Activated naive CD8-positive, alpha-beta T cell treated with anti-CD3 and anti-CD28 coated beads, Interleukin-2, amount 50 U/mL, for 24 hours (primary cell): ENCODE measurements around the gene LRIG1.

Experiments
- ATAC-seq: fragments of 150-1000 bp; cut with Tn5 transposase; one replicate; pipeline ENCODE4 v1.10.0; 2021
- DNase-seq: peaks from one replicate; pipeline ENCODE4 v3.0.0; 2021
- H3K27ac Mint-ChIP-seq: one replicate; pipeline ENCODE4 v1.8.0; 2021; ENCODE audit warnings: mild to moderate bottlenecking, mixed read lengths
- H3K27me3 Mint-ChIP-seq: one replicate; pipeline ENCODE4 v1.8.0; 2021; ENCODE audit warnings: mixed read lengths
- H3K36me3 Mint-ChIP-seq: one replicate; pipeline ENCODE4 v1.8.0; 2021; ENCODE audit warnings: low read depth, mixed read lengths
- H3K4me1 Mint-ChIP-seq: one replicate; pipeline ENCODE4 v1.8.0; 2021; ENCODE audit warnings: mixed read lengths
- H3K4me3 Mint-ChIP-seq: one replicate; pipeline ENCODE4 v1.8.0; 2021; ENCODE audit warnings: mild to moderate bottlenecking, moderate library complexity, mixed read lengths
- H3K9me3 Mint-ChIP-seq: one replicate; pipeline ENCODE4 v1.8.0; 2021; ENCODE audit warnings: mixed read lengths

The LRIG1 gene

GRCh38 chr3:66520724-66521123 is 19.9 kb upstream of the LRIG1 start:
- no peak overlapping the region for H3K27ac Mint-ChIP-seq
- H3K27me3 Mint-ChIP-seq: peaks cover 12% of the 10 kb centered on the region
- H3K36me3 Mint-ChIP-seq: no peaks in the 10 kb centered on the region
- H3K4me1 Mint-ChIP-seq: peaks cover 4% of the 10 kb centered on the region
- H3K4me3 Mint-ChIP-seq: no peak overlapping the region
- no peaks in the 10 kb centered on the region for H3K9me3 Mint-ChIP-seq
- DNase-seq: no peak
- ATAC-seq: no peak

GRCh38 chr3:66518644-66519043 is 17.8 kb upstream of the LRIG1 start:
- Mint-ChIP-seq H3K4me3 (no peak overlapping the region), H3K4me1 (no peaks in the 10 kb centered on the region), H3K36me3 (no peaks in the 10 kb centered on the region), H3K27me3 (peaks cover 4% of the 10 kb centered on the region), H3K9me3 (no peaks in the 10 kb centered on the region), H3K27ac (no peak overlapping the region)
- ATAC-seq (no peak), DNase-seq (no peak)

- no peak overlapping the region for H3K4me3 Mint-ChIP-seq
Observed at GRCh38 chr3:66518126-66518525, 17.3 kb upstream of the LRIG1 start.

GRCh38 chr3:66517241-66517640 is 16.4 kb upstream of the LRIG1 start:
- Mint-ChIP-seq H3K4me3 (no peak overlapping the region), H3K27me3 (peaks cover 9% of the 10 kb centered on the region), H3K27ac (no peak overlapping the region), H3K9me3 (no peaks in the 10 kb centered on the region), H3K36me3 (no peaks in the 10 kb centered on the region), H3K4me1 (no peaks in the 10 kb centered on the region)
- DNase-seq: no peak
- no peak for ATAC-seq

More at GRCh38 chr3:66518126-66518525, 17.3 kb upstream of the LRIG1 start:
- no peak for ATAC-seq
- peaks cover 5% of the 10 kb centered on the region for H3K27me3 Mint-ChIP-seq
- H3K9me3 Mint-ChIP-seq: no peaks in the 10 kb centered on the region
- no peaks in the 10 kb centered on the region for H3K36me3 Mint-ChIP-seq
- no peak for DNase-seq
- H3K4me1 Mint-ChIP-seq: no peaks in the 10 kb centered on the region
- H3K27ac Mint-ChIP-seq: no peak overlapping the region

DNA sequence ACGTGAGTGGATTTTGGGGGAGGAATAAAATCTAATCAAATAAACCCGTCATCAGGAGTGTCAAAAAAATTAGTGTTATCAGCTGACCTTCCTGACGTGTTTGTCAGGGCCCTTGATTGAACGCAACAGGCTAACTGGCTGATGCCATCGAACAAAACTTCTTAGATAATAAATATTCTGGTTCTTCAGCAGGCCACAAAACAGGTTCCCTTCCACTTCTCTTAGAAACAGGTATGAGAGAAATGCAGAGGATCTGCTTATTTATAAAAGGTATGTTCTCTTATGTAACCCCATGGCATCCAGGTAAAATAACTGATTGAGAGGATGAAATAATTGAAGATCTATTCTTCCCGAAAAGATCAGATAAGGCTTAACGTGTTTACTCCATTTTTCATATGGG is 7.6 kb upstream of the LRIG1 start:
- H3K27me3 Mint-ChIP-seq: peaks cover 15% of the 10 kb centered on the region
- H3K9me3 Mint-ChIP-seq: no peaks in the 10 kb centered on the region
- H3K36me3 Mint-ChIP-seq: no peaks in the 10 kb centered on the region
- no peak overlapping the region for H3K4me3 Mint-ChIP-seq
- DNase-seq (no peak), ATAC-seq (no peak)
- H3K4me1 Mint-ChIP-seq: no peaks in the 10 kb centered on the region
- H3K27ac Mint-ChIP-seq: no peak overlapping the region

DNA sequence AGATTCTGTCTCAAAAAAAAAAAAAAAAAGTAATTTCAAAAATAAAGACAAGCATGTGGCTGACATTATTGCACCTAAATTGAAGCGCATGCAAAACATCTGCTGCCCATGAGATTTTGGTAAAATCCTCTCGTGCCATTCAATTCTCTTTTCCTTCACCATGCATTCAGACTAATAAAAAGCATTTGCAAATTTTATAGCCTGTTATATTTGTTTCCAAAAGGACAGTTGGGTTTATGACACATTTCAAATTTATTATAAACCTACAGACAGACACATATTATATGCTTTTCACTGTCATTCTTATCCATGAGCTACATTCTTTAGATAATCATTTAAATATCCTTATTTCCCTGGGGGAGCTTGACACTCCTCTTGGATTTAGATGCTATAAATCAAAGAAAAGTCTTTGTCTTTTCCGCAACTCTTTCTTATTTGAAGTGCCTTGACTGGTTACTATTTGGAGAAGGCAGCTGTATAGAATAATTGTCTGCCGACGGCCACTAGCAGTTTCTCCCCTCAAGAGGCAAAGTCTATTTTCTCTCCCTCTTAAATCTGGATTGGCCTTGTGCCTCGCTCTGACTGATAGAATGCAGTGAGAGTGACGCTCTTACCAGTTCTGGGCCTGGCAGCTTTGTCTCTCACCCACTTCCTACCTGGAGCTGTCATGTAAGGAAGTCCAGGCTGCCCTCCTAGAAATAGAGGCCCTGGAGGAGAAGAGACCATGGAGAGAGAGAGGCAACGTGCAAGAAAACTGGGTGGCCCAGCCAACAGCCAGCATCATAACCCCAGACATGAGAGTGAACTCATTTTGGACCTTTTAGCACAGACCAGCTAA is 6.8 kb upstream of the LRIG1 start:
- no peak for ATAC-seq
- no peak overlapping the region for H3K4me3 Mint-ChIP-seq

GRCh38 chr3:66506154-66506553 is 5.3 kb upstream of the LRIG1 start:
- Mint-ChIP-seq H3K27ac (no peak overlapping the region), H3K27me3 (peaks cover 21% of the 10 kb centered on the region), H3K4me1 (peaks cover 10% of the 10 kb centered on the region), H3K4me3 (no peak overlapping the region), H3K36me3 (no peaks in the 10 kb centered on the region), H3K9me3 (no peaks in the 10 kb centered on the region)
- ATAC-seq: no peak
- no peak for DNase-seq

More for the DNA sequence above, 6.8 kb upstream of the LRIG1 start:
- no peaks in the 10 kb centered on the region for H3K9me3 Mint-ChIP-seq
- no peak for DNase-seq
- H3K36me3 Mint-ChIP-seq: no peaks in the 10 kb centered on the region
- H3K4me1 Mint-ChIP-seq: peaks cover 1% of the 10 kb centered on the region
- peaks cover 14% of the 10 kb centered on the region for H3K27me3 Mint-ChIP-seq
- no peak overlapping the region for H3K27ac Mint-ChIP-seq

GRCh38 chr3:66504850-66505641 is 4.2 kb upstream of the LRIG1 start:
- Mint-ChIP-seq H3K4me1 (peaks cover 11% of the 10 kb centered on the region), H3K27me3 (peaks cover 18% of the 10 kb centered on the region), H3K36me3 (no peaks in the 10 kb centered on the region), H3K9me3 (no peaks in the 10 kb centered on the region), H3K27ac (no peak overlapping the region), H3K4me3 (no peak overlapping the region)
- ATAC-seq (no peak), DNase-seq (no peak)

- ATAC-seq (no peak), DNase-seq (no peak)
- Mint-ChIP-seq H3K4me1 (peaks cover 31% of the 10 kb centered on the region), H3K9me3 (no peaks in the 10 kb centered on the region), H3K27me3 (peaks cover 35% of the 10 kb centered on the region), H3K4me3 (no peak overlapping the region), H3K27ac (no peak overlapping the region), H3K36me3 (peaks cover 1% of the 10 kb centered on the region)
Observed at GRCh38 chr3:66502981-66503380, 2.2 kb upstream of the LRIG1 start.

GRCh38 chr3:66502245-66502874 is 1.5 kb upstream of the LRIG1 start:
- H3K36me3 Mint-ChIP-seq: peaks cover 1% of the 10 kb centered on the region
- H3K9me3 Mint-ChIP-seq: no peaks in the 10 kb centered on the region
- H3K27ac Mint-ChIP-seq: no peak overlapping the region
- H3K4me1 Mint-ChIP-seq: peaks cover 36% of the 10 kb centered on the region
- DNase-seq: no peak
- peaks cover 37% of the 10 kb centered on the region for H3K27me3 Mint-ChIP-seq
- no peak for ATAC-seq
- no peak overlapping the region for H3K4me3 Mint-ChIP-seq

DNA sequence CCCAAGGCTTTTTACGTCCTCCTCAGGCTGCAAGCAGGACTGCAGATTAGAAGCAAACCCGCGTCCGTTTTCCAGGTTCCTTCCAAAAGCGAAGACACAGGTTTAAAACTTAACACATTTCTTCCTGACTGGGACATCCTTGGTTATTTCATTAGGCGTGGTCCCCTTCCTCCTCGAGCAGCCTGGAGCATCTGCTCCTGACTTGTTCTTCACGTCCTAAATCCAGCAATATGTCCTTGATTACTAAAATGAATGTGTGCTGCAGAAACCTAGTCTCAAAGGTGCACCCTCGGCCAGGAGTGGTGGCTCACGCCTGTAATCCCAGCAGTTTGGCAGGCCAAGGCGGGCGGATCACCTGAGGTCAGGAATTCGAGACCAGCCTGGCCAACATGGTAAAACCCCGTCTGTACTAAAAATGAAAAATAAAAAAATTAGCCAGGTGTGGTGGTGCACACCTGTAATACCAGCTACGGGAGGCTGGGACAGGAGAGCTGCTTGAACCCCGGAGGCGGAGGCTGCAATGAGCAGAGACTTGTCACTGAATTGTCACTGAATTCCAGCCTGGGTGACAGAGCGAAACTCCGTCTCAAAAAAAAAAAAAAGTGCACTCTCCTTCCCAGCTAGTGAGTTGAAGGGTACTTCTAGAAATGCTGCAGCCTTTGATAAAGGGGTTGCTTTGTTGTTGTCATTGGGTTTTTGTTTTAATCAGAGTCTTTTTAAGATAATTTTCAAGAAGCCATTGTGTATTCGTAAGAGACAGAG is 842 bp upstream of the LRIG1 start:
- peak overlapping the region; percentile 82 for H3K4me3 Mint-ChIP-seq
- H3K36me3 Mint-ChIP-seq: peaks cover 1% of the 10 kb centered on the region
- H3K4me1 Mint-ChIP-seq: peaks cover 43% of the 10 kb centered on the region
- no peak for ATAC-seq
- peaks cover 37% of the 10 kb centered on the region for H3K27me3 Mint-ChIP-seq
- peak overlapping the region; percentile 69 for H3K27ac Mint-ChIP-seq
- DNase-seq: no peak
- H3K9me3 Mint-ChIP-seq: no peaks in the 10 kb centered on the region

DNA sequence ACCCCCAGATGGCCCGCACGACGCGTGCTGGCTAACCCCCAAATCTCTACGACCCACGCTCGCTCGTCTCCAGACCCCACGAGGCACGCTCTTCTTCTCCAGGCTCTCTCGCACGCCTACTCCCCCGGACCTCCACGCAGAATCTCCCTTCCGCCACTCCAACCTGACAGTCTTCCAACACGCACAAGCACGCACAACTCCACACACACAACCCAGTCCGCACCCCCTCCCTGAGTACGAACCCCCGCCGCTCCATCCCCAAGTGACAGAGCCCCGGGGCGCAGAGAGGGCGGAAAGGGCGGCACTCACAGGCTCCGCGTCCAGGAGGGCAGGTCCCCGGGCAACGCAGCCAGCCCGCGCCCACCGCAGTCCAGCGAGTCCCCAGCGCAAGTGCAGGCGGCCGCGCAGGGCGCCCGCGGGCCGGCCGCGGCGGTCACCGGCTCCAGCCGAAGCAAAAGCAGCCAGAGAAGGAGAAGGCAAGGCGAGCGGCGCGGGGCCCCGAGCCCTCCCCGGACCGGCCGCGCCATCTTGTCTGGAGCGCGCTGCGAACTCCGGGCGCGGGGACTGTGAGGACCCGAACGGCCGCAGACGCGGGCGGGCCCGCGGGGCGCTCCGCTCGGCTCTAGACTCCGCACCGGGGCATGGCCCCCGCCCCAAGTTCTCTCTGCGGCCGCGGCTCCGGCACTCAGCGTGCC is 794 bp downstream of the LRIG1 start:
- peaks cover 36% of the 10 kb centered on the region for H3K27me3 Mint-ChIP-seq
- no peaks in the 10 kb centered on the region for H3K9me3 Mint-ChIP-seq
- H3K4me1 Mint-ChIP-seq: peaks cover 59% of the 10 kb centered on the region
- ATAC-seq (no peak), DNase-seq (peak; percentile 43)
- peak overlapping the region; percentile 88 for H3K27ac Mint-ChIP-seq
- peaks cover 1% of the 10 kb centered on the region for H3K36me3 Mint-ChIP-seq
- peak overlapping the region; percentile 95 for H3K4me3 Mint-ChIP-seq

DNA sequence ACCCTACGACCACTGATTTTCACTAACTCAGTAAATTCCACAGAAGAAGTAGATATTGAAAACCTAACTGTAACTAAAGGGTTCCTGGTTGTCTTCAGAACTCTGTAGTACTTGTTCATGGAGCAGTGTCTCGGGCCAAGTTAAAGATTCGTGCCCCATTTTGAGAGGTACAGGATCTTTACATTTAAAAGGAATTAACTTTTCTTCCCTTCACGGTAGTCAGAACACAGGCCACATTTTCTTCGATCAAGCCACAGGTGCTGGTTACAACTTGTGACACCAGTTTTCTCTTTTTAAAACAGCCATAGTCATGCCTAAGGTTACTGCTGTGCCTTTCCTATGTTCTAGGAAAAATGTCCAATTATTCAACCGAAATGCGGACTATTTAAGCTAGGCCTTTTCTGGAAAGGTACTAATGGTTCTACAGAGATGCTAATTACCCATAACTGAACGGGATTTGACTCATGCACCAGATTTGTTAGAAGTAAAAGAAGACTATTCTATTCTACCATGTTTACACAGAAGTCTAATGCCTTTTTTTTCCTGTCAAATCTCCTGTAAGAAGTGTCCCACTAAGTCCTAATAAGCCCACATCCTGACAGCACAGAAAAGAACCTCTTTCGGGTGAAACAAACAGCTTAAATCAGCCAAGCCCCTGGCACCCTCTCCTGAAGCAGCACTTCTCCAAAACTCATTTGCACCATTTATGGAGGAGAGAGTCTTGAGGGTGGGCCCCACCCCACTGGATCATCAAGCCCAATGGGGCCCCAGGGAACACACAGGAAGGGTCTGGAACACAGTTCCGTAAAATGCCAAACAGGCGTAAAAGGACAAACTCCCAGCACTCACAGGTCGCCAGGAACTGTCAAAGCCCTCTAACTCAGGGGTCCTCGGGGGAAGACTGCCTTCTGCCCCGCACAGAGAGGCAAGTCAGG is 1.9 kb downstream of the LRIG1 start:
- peaks cover 1% of the 10 kb centered on the region for H3K36me3 Mint-ChIP-seq
- H3K4me3 Mint-ChIP-seq: peak overlapping the region; percentile 95
- DNase-seq (peak; percentile 6), ATAC-seq (no peak)
- H3K27ac Mint-ChIP-seq: peak overlapping the region; percentile 88
- peaks cover 33% of the 10 kb centered on the region for H3K27me3 Mint-ChIP-seq
- H3K9me3 Mint-ChIP-seq: no peaks in the 10 kb centered on the region
- H3K4me1 Mint-ChIP-seq: peaks cover 68% of the 10 kb centered on the region
